GM19035 (cell line): Measurements from ENCODE around the gene ADIPOQ.
"Not testable (repeated sequence)": the region's sequence is repeated elsewhere in the genome, so short reads cannot be mapped to it uniquely, and the experiment has no call there.

Source experiments
- ATAC-seq: cut with Tn5 transposase; IDR thresholded peaks from one replicate; pipeline ENCODE4 v1.9.1; 2021; ENCODE audit not compliant: unreplicated experiment

Gene ADIPOQ

DNA sequence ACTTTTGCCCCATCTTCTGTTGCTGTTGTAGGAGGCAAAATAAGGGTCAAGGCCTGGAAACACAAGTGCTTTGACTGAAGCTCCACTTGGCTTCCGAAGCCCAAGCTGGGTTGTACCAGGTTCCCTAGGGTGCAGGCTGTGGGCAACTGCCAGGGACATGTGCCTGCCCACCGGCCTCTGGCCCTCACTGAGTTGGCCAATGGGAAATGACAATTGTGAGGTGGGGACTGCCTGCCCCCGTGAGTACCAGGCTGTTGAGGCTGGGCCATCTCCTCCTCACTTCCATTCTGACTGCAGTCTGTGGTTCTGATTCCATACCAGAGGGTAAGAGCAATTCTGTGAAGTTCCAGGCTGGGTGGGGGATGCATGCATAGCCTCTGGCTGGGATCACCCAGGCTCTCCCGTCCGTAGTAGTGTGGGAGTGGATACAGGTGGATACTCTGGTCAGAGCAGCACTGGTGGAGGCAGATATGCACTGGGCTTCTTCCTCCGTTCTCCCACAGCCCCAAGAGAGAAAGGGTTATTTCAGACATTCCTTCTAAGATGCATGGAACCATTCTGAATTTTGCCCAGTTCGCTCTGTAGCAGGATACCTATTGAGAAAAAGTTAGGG, at the start of gene ADIPOQ:
TSS of gene ADIPOQ (plus strand) at position 285 of the 613 bp plus-strand sequence. CDS start 10,349 bp downstream, outside the sequence.
- no peak for ATAC-seq

- ATAC-seq = no peak
These were observed 44.2 kb upstream of the ADIPOQ start for GRCh38 chr3:186798239-186798874.

- no peak for ATAC-seq
These were observed 42.2 kb upstream of the ADIPOQ start for GRCh38 chr3:186800285-186800684.

DNA sequence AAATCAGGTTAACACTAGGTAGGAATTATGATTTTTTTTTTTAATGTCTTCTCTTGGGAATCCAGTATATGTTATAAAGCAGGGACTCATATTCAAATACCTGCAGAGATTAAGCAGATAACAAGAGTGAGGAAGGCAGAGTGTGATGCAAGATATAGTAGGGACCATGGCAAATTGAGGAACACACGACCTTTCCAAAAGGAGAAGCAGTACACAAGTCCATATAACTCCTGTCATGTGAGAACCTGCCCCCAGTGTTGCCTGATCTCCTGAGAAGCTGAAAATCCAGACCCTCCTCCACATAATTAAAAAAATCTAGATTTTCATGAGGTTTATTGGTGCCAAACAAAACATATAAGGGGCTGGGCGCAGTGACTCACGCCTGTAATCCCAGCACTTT, 39.8 kb upstream of the ADIPOQ start:
- ATAC-seq = no peak

GRCh38 chr3:186803447-186803846, 39.1 kb upstream of the ADIPOQ start:
- not testable (repeated sequence) for ATAC-seq

DNA sequence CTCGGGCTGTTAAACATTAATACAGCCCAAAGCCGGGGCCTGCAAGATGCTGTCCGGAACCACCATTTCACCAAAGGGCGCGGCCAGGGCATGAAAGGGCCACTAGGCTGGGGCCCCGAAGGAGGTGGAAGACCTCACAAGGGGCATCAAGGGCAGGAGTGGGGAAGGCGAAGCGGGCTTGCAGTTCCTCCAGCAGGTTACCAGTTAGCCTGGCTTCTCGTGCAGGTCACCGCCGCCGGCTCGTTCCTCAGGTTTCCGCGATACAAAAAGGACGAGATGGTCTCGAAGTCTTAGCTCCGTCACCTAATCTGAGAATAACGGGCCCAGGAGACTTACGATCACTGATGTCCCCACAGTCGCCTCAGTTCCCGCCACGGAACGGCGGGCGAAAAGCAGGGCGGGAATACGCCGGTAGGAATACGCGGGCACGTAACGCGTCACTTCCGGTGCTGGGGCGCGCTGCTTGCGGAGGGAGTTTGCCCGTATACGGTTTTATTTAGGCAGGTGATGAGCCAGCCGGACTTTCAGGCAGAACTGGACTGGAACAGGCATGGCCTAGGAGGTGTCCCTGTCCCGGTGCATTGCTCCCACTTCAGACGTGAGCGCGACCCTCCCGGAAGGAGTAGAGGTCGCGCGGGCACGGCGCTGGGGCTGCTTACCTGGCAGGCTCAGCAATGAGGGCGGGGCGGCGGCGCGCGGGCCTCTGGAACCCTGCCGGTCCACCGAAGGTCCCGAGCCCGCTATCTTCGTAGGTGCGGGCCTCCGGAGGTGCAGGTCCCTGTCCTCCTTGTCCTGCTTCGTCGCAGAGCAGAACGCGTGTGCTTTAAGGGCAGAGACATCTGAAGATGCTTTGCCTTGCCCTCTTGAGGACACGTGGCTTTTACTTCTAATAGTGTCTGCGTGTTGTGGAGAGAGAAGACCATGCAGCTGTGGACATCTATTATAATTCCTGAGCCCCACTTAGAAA, 36.1 kb upstream of the ADIPOQ start, which contains the start of gene RFC4:
TSS of gene RFC4 (minus strand) at position 394 of the 967 bp plus-strand sequence. CDS start 1,769 bp downstream, outside the sequence.
- ATAC-seq = peak; percentile 90

DNA sequence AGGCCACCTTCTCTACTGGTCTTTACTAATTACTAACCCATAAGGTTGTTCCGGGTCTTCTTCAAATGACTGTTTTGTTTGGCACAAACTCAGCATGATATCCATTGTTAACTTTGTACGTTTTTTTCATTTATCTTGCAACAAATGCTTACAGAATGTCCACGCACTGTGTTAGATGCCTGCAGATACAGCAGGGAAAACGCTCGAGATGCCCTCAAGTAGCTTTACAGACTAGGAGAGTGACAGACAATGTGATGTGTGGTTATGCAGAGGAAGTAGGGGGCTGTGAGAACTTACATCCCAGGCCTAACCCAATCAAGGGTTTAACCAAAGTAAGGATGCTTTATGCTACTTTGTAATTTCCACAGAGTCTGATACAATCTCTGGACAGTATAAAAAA, 35.3 kb upstream of the ADIPOQ start:
- ATAC-seq = no peak

GRCh38 chr3:186810336-186810996, 32.0 kb upstream of the ADIPOQ start:
- ATAC-seq = no peak

DNA sequence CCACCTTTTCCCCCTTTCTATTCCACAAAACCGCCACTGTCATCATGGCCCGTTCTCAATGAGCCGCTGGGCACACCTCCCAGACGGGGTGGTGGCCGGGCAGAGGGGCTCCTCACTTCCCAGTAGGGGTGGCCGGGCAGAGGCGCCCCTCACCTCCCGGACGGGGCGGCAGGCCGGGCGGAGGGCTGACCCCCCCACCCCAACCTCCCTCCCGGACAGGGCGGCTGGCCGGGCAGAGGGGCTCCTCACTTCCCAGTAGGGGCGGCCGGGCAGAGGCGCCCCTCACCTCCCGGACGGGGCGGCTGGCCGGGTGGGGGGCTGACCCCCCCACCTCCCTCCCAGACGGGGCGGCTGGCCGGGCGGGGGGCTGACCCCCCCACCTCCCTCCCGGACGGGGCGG, 31.2 kb upstream of the ADIPOQ start:
- ATAC-seq = not testable (repeated sequence)

- ATAC-seq = no peak
These were observed 28.4 kb upstream of the ADIPOQ start for GRCh38 chr3:186814100-186814499.

GRCh38 chr3:186815435-186815834, 27.1 kb upstream of the ADIPOQ start:
- ATAC-seq = no peak

GRCh38 chr3:186818516-186818915, 24.0 kb upstream of the ADIPOQ start:
- ATAC-seq = no peak

- no peak for ATAC-seq
These were observed 23.6 kb upstream of the ADIPOQ start for GRCh38 chr3:186818956-186819355.

DNA sequence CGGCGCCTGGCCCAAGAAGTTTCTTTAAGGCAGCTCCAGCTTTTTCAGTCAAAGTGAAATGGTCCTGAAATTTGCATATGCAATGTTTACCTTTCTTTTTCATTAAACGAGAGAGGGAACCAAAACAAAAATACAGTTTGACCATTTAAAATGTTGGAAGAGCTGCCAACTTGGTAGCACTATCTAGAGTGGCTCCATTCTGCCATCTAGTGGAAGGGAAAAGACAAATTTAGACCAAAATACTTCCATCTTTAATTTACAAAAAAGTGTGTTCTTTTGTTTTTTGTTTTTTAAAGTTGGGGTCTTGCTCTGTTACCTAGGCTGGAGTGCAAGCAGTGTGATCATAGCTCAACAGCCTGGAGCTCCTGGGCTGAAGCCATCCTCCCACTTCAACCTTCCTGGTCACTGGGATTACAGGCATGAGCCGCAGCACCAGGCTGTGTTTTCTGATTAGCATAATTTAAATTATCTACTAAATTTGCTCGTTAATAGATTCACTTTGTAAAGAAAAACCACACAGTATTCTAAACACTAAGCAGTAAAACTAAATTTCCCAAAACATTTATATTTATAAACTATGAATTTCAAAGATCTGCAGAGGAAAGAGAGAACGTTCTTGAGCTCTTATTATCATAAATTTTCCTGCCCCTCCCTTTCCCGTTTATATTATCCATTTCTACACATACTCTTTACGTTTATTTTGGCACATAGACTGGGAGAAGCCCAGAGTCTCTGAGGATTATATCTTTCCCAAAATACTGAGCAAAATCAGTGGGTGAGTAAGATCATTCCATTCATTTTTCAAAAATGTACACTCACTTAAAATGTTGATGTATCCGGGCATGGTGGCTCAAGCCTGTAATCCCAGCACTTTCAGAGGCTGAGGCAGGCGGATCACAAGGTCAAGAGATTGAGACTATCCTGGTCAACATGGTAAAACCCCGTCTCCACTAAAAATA, 20.8 kb upstream of the ADIPOQ start:
- no peak for ATAC-seq

DNA sequence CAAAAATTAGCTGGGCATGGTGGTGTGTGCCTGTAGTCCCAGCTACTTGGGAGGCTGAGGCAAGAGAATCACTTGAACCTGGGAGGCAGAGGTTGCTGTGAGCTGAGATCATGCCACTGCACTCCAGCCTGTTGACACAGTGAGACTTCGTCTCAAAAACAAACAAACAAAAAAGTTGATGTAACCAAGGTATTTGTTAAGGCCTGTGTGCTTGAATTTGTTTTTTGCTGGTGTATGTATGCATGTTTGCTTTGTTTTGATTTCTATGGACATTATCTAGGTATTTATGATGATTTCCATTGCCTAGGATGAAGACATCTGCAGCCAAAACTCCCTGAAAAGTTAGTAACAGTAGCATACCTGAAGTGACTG, 20.1 kb upstream of the ADIPOQ start:
- not testable (repeated sequence) for ATAC-seq

- ATAC-seq = no peak
These were observed 19.1 kb upstream of the ADIPOQ start for GRCh38 chr3:186823386-186823785.

GRCh38 chr3:186824430-186825139, 17.9 kb upstream of the ADIPOQ start:
- no peak for ATAC-seq

DNA sequence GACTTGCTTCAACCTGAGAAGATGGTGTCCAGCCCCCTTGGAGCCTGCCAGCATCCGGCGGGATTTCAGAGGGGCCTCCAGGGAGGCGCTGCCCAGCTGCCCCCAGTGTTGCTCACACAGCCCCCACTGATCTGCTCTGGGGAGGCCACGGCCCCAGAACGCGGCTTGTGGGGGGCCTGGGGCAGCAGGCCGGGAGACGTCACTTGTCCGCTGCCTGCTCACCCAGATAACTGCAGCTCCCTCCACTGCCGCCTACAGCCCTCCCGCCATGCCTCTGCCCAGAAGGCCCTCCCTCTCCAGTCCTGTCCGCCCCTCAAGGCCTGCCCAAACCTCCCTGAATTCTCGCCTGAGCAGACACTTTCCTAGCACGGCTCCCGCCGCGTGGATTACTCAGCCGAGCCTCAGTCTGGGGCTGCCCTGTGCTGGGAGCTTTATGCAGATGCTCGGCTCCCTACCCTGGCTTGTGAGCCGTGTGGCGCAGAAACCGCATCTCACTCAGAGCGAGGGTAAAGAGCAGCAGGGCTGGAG, 17.2 kb upstream of the ADIPOQ start:
- ATAC-seq = no peak

GRCh38 chr3:186825872-186826409, 16.6 kb upstream of the ADIPOQ start:
- ATAC-seq = no peak
